Body of pancreas (tissue), 4 donors: ENCODE results near the gene SESTD1.

ENCODE experiments used
- CTCF ChIP-seq, 7 experiments: fragments of 450-650 bp in 4 of 7; fragments of 200-600 bp in 3 of 7; sonication (generic) in 3 of 7; IDR thresholded peaks; one replicate each; pipeline ENCODE4 v1.5.1; 2016 to 2019; ENCODE audit warnings: antibody characterized with exemption in 7 of 7
- POLR2A ChIP-seq, 3 donors: fragments of 450-650 bp; IDR thresholded peaks; one replicate each; pipeline ENCODE4 v1.6.1; 2016; ENCODE audit warnings: antibody characterized with exemption in 3 of 3, mild to moderate bottlenecking in 2 of 3

DNA sequence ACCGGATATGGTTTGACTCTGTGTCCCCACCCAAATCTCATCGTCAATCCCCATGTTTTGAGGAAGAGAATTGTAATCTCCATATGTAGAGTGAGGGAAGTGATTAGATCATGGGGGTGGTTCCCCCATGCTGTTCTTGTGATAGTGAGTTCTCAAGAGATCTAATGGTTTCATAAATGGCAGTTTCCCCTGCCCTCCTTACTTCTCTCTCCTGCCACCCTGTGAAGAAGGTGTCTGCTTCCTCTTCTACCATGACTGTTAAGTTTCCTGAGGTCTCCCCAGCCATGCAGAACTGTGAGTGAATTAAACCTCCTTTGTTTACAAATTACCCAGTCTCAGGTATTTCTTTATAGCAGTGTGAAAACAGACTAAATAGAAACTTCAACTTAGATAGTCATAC lies 69.5 kb downstream of the SESTD1 start:
- no peak for TF ChIP-seq CTCF (IDR thresholded peaks at IDR 0.05)
- TF ChIP-seq POLR2A (IDR thresholded peaks at IDR 0.05) = no peak
